Endothelial cell of umbilical vein (primary cell): Measurements from ENCODE around the gene RER1. TPM values are rescaled to one million over a fixed set of nuclear protein-coding genes. Genes with fewer than 3 reads are reported as not detected.

ENCODE experiments used
- BruUV-seq: library from RNA; stranded (reverse); fragments of 400-500 nt; replicated peaks from 2 replicates; lab custom pipeline; 2021; lab: Mats Ljungman, UMichigan
- CTCF ChIA-PET: fragments of 300-600, 350-600 bp; sonication (Branson Sonifier 250); formaldehyde crosslinking; loops from one replicate; lab custom pipeline; 2021; ENCODE audit warnings: antibody characterized with exemption, inconsistent platforms; lab: Charles Lee
- POLR2A ChIA-PET: fragments of 300-600, 350-600 bp; sonication (Branson Sonifier 250); formaldehyde crosslinking; loops from one replicate; lab custom pipeline; 2021; ENCODE audit warnings: antibody characterized with exemption, inconsistent platforms; lab: Charles Lee
- DNase-seq: peaks from one replicate; pipeline ENCODE4 v3.0.0-alpha.2; 2011; ENCODE audit warnings: low read depth, low spot score
- FAIRE-seq: peaks from 2 replicates; lab custom pipeline; 2011; peaks lifted over from hg19 to GRCh38; lab: Jason Lieb, UNC
- H2AFZ ChIP-seq: 2 replicates; pipeline ENCODE4 v1.6.0; 2012; ENCODE audit warnings: low read depth, low read length, control low read depth, inconsistent platforms
- H3K27ac ChIP-seq: 2 replicates; pipeline ENCODE4 v1.5.1; 2011; ENCODE audit warnings: low read depth, mild to moderate bottlenecking, control low read depth, low read length, moderate library complexity; ENCODE audit not compliant: insufficient read depth
- H3K27me3 ChIP-seq, 2 experiments: 2 replicates each; pipeline versions ENCODE4 v1.6.0 to v1.6.1; 2011; ENCODE audit warnings: low read length in 2 of 2, mixed read lengths in 1 of 2; ENCODE audit not compliant: control insufficient read depth in 2 of 2, insufficient read depth in 2 of 2
- H3K36me3 ChIP-seq, 2 experiments: 2 replicates in 1 of 2; 3 replicates in 1 of 2; pipeline ENCODE4 v1.5.1; 2011; ENCODE audit warnings: low read length in 2 of 2, mild to moderate bottlenecking in 1 of 2, moderate library complexity in 1 of 2; ENCODE audit not compliant: control insufficient read depth in 2 of 2, insufficient read depth in 2 of 2; ENCODE audit errors: extremely low read depth in 1 of 2
- H3K4me1 ChIP-seq: 3 replicates; pipeline ENCODE4 v1.5.1; 2011; ENCODE audit warnings: mild to moderate bottlenecking, low read length; ENCODE audit not compliant: control insufficient read depth, insufficient read depth; ENCODE audit errors: extremely low read depth
- H3K4me2 ChIP-seq: 2 replicates; pipeline ENCODE4 v1.6.1; 2011; ENCODE audit warnings: low read length, control low read depth, mixed read lengths; ENCODE audit not compliant: insufficient read depth
- H3K4me3 ChIP-seq, 3 experiments: fragments of 200-600 bp in 1 of 3; sonication (generic), shearing (Covaris generic) in 1 of 3; replicated peaks in 1 of 3; 2 replicates each; pipeline ENCODE4 v1.5.1; 2011 to 2016; ENCODE audit warnings: control low read depth in 3 of 3, low read length in 3 of 3, mild to moderate bottlenecking in 2 of 3, inconsistent platforms in 1 of 3, low read depth in 1 of 3, moderate library complexity in 1 of 3; ENCODE audit not compliant: insufficient read depth in 1 of 3
- H3K79me2 ChIP-seq: 2 replicates; pipeline ENCODE4 v1.6.0; 2012; ENCODE audit warnings: low read length, inconsistent platforms; ENCODE audit not compliant: control insufficient read depth, insufficient read depth
- H3K9ac ChIP-seq: replicated peaks from 2 replicates; pipeline ENCODE3; 2011; ENCODE audit warnings: low read length, control low read depth; ENCODE audit not compliant: insufficient read depth; ENCODE audit errors: extremely low read depth
- H3K9me1 ChIP-seq: replicated peaks from 3 replicates; pipeline ENCODE4 v1.6.0; 2011; ENCODE audit warnings: mild to moderate bottlenecking, low read length; ENCODE audit not compliant: control insufficient read depth, insufficient read depth; ENCODE audit errors: extremely low read depth
- H3K9me3 ChIP-seq: replicated peaks from 2 replicates; pipeline ENCODE4 v1.5.1; 2012; ENCODE audit warnings: low read length, inconsistent platforms; ENCODE audit not compliant: control insufficient read depth, insufficient read depth
- H4K20me1 ChIP-seq: replicated peaks from 2 replicates; pipeline ENCODE3; 2011; ENCODE audit warnings: mild to moderate bottlenecking, low read length; ENCODE audit not compliant: control insufficient read depth, insufficient read depth; ENCODE audit errors: extremely low read depth
- CTCF ChIP-seq, 2 donors: IDR thresholded peaks; 1 replicate in 1 of 2; 2 replicates in 1 of 2; pipeline ENCODE4 v1.5.1; 2011; ENCODE audit warnings: low read length in 2 of 2, mild to moderate bottlenecking in 2 of 2, moderate library complexity in 2 of 2, control low read depth in 1 of 2, inconsistent platforms in 1 of 2, low read depth in 1 of 2; ENCODE audit not compliant: insufficient read depth in 1 of 2; ENCODE audit errors: extremely low read depth in 1 of 2
- EZH2 ChIP-seq: IDR thresholded peaks from 2 replicates; pipeline ENCODE4 v1.6.1; 2012; ENCODE audit warnings: borderline replicate concordance, low read depth, mild to moderate bottlenecking, moderate library complexity, low read length, inconsistent platforms; ENCODE audit not compliant: severe bottlenecking
- FOS ChIP-seq: IDR thresholded peaks from 2 replicates; pipeline ENCODE4 v1.6.1; 2011; ENCODE audit warnings: mild to moderate bottlenecking, low read length, moderate library complexity, borderline replicate concordance; ENCODE audit not compliant: insufficient read depth
- GATA2 ChIP-seq: IDR thresholded peaks from 2 replicates; pipeline ENCODE4 v1.7.0; 2011; ENCODE audit warnings: low read depth, mild to moderate bottlenecking, moderate library complexity, mixed read lengths, low read length; ENCODE audit not compliant: insufficient read length, insufficient read depth
- JUN ChIP-seq: IDR thresholded peaks from 2 replicates; pipeline ENCODE4 v1.6.1; 2011; ENCODE audit warnings: borderline replicate concordance, low read depth; ENCODE audit not compliant: insufficient read length, insufficient read depth
- MYC ChIP-seq: IDR thresholded peaks from one replicate; pipeline ENCODE4 v1.6.1; 2011; ENCODE audit warnings: mild to moderate bottlenecking, low read depth, low read length
- POLR2AphosphoS5 ChIP-seq: IDR thresholded peaks from 2 replicates; pipeline ENCODE4 v1.6.1; 2012; ENCODE audit warnings: low read depth, mild to moderate bottlenecking, control low read depth, low read length, moderate library complexity; ENCODE audit not compliant: insufficient read depth
- dilution Hi-C: fragments of 300-500 bp; cut with MboI; formaldehyde crosslinking; loops from one replicate; pipeline ENCODE4 v1.15.0; 2019; ENCODE audit warnings: low sequenced_read_pairs; ENCODE audit not compliant: extremely low pct_ligation_motif_present
- intact Hi-C: fragments of 100-400 bp; cut with micrococcal nuclease; formaldehyde crosslinking; loops from one replicate; pipeline ENCODE4 v1.10.0; 2022
- polyA plus RNA-seq, 4 experiments: library from polyadenylated mRNA; depleted of rRNA in 3 of 4; stranded (reverse) in 3 of 4; unstranded in 1 of 4; fragments of >200 nt; gene quantifications; 2 replicates each; pipeline versions ENCODE4 v1.2.1 to v1.2.3, GENCODE V29; 2011 to 2012; ENCODE audit warnings: missing spikeins in 1 of 4
- total RNA-seq: library from RNA; stranded (reverse); gene quantifications from 2 replicates; pipeline ENCODE4 v1.2.3, GENCODE V29; 2021

Gene RER1
- total and polyA plus RNA-seq, 2 donors (not counting 3 experiments of a cell fraction or from before 2014, with no cell fraction given), result 179 to 292 TPM

DNA sequence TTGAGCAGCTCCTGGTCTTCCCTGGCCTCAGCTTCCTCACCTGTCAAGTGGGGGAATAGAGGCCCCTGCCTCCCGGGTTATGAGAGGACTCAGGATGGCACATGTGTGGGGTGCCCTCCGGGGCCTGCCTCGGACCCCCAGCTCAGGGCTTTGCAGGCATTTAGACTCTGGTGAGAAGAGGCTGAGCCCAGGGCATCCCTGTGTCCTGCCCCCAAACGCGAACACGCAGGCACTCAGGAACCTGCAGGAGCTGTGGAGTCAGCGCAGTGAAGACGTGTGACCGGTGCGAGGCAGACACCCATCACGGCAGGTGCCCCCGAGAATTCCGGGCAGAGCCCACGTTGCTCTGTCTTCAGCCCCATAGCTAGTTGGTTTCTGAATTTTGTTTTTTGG is 26.2 kb downstream of the RER1 start:
- peaks cover 7% of the 10 kb centered on the region for H3K4me1 ChIP-seq
- no peaks in the 10 kb centered on the region for H4K20me1 ChIP-seq
- H3K36me3 ChIP-seq, result no peaks in the 10 kb centered on the region
- no TSS peak for BruUV-seq
- no peak overlapping the region for H3K9ac ChIP-seq
- DNase-seq (no peak), FAIRE-seq (no peak)
- POLR2A ChIA-PET, result no interaction called here
- no peak overlapping the region for H2AFZ ChIP-seq
- H3K4me2 ChIP-seq, result no peak overlapping the region
- no peak overlapping the region for H3K27ac ChIP-seq
- dilution Hi-C loops, result no loop called here
- H3K79me2 ChIP-seq, result no peaks in the 10 kb centered on the region
- intact Hi-C loops, result no loop called here
- H3K4me3 ChIP-seq, result no peak overlapping the region
- CTCF ChIA-PET, result interaction anchor here (1.0 to 1.7 kb wide), 2 partner anchors 131 to 1007 kb away, joined by 3 to 5 read pairs; no protein-coding TSS in a partner anchor
- H3K9me1 ChIP-seq, result no peaks in the 10 kb centered on the region
- no peaks in the 10 kb centered on the region for H3K9me3 ChIP-seq
- TF ChIP-seq MYC (no peak), POLR2AphosphoS5 (no peak), JUN (no peak), CTCF (IDR thresholded peaks at IDR 0.05; ENCODE audit: extremely low read depth in 1 of 2, insufficient read depth in 1 of 2, low read depth in 1 of 2, low read length in 2 of 2) (no peak), EZH2 (no peak), GATA2 (no peak), FOS (no peak)
- no peaks in the 10 kb centered on the region for H3K27me3 ChIP-seq
